Stimulated activated naive CD8-positive, alpha-beta T cell treated with anti-CD3 and anti-CD28 coated beads, Interleukin-15, Interleukin-2, amounts not matched to agents 100 U/mL and 50 U/mL, for 24 hours (primary cell): ENCODE results near the gene RNASEH2B.

ENCODE experiments used
- ATAC-seq: fragments of 150-1000 bp; cut with Tn5 transposase; one replicate; pipeline ENCODE4 v1.10.0; 2021
- DNase-seq: peaks from one replicate; pipeline ENCODE4 v3.0.0; 2021

RNASEH2B gene

GRCh38 chr13:50940509-50940908 is 30.9 kb downstream of the RNASEH2B start:
- no peak for ATAC-seq
- DNase-seq, result no peak

GRCh38 chr13:50941146-50941545 is 31.6 kb downstream of the RNASEH2B start:
- DNase-seq (no peak), ATAC-seq (no peak)

- peak; percentile 62 for ATAC-seq
- no peak for DNase-seq
Observed at GRCh38 chr13:50942630-50943311, 33.2 kb downstream of the RNASEH2B start.

GRCh38 chr13:50945669-50946068 is 36.1 kb downstream of the RNASEH2B start:
- ATAC-seq, result no peak

GRCh38 chr13:50948601-50949000 is 39.0 kb downstream of the RNASEH2B start:
- DNase-seq, result no peak
- no peak for ATAC-seq

More at GRCh38 chr13:50945669-50946068, 36.1 kb downstream of the RNASEH2B start:
- DNase-seq, result no peak

GRCh38 chr13:50950849-50951248 is 41.3 kb downstream of the RNASEH2B start:
- no peak for ATAC-seq

GRCh38 chr13:50951366-50951765 is 41.8 kb downstream of the RNASEH2B start:
- ATAC-seq (no peak), DNase-seq (no peak)

More at GRCh38 chr13:50950849-50951248, 41.3 kb downstream of the RNASEH2B start:
- DNase-seq, result no peak

GRCh38 chr13:50955241-50955640 is 45.6 kb downstream of the RNASEH2B start:
- ATAC-seq, result no peak

GRCh38 chr13:50955798-50956197 is 46.2 kb downstream of the RNASEH2B start:
- DNase-seq (no peak), ATAC-seq (no peak)

More at GRCh38 chr13:50955241-50955640, 45.6 kb downstream of the RNASEH2B start:
- no peak for DNase-seq

GRCh38 chr13:50957620-50958019 is 48.0 kb downstream of the RNASEH2B start:
- ATAC-seq, result no peak
- DNase-seq, result no peak

- no peak for ATAC-seq
- no peak for DNase-seq
Observed at GRCh38 chr13:50969691-50970090, 60.1 kb downstream of the RNASEH2B start.

- no peak for ATAC-seq
- no peak for DNase-seq
Observed at GRCh38 chr13:50970956-50971355, 61.4 kb downstream of the RNASEH2B start.

GRCh38 chr13:50974268-50974667 is 64.7 kb downstream of the RNASEH2B start:
- DNase-seq (no peak), ATAC-seq (no peak)

GRCh38 chr13:50979187-50979586 is 69.6 kb downstream of the RNASEH2B start:
- no peak for DNase-seq
- no peak for ATAC-seq

- DNase-seq, result no peak
- no peak for ATAC-seq
Observed at GRCh38 chr13:50981686-50982085, 72.1 kb downstream of the RNASEH2B start.

- no peak for DNase-seq
- no peak for ATAC-seq
Observed at GRCh38 chr13:50989476-50989875, 79.9 kb downstream of the RNASEH2B start.

- ATAC-seq (no peak), DNase-seq (no peak)
Observed at GRCh38 chr13:50990065-50990817, 80.7 kb downstream of the RNASEH2B start.

GRCh38 chr13:50990818-50991506 is 81.4 kb downstream of the RNASEH2B start:
- DNase-seq, result no peak

GRCh38 chr13:50991579-50992521 is 82.3 kb downstream of the RNASEH2B start:
- ATAC-seq (peak; percentile 86), DNase-seq (peak; percentile 16)

More at GRCh38 chr13:50990818-50991506, 81.4 kb downstream of the RNASEH2B start:
- no peak for ATAC-seq

GRCh38 chr13:50993371-50993770 is 83.8 kb downstream of the RNASEH2B start:
- ATAC-seq (no peak), DNase-seq (no peak)

- ATAC-seq, result no peak
Observed at GRCh38 chr13:50993934-50994333, 84.3 kb downstream of the RNASEH2B start.

GRCh38 chr13:50994651-50995050 is 85.1 kb downstream of the RNASEH2B start:
- DNase-seq (no peak), ATAC-seq (no peak)

More at GRCh38 chr13:50993934-50994333, 84.3 kb downstream of the RNASEH2B start:
- DNase-seq, result no peak
